LNCaP clone FGC (cell line): ENCODE data around the gene MAD1L1.
"Not testable (repeated sequence)": the region's sequence is repeated elsewhere in the genome, so short reads cannot be mapped to it uniquely, and the experiment has no call there.

Experiments used
- DNase-seq: peaks from one replicate; pipeline ENCODE4 v3.0.0-alpha.2; 2011; ENCODE audit warnings: low read depth
- H3K4me3 ChIP-seq: 2 replicates; pipeline ENCODE4 v1.5.1; 2011; ENCODE audit warnings: mild to moderate bottlenecking, low read depth, low read length, control low read depth
- TF ChIP-seq, protein P1 (sequence below): IDR thresholded peaks from 2 replicates; pipeline ENCODE4 v1.5.1; 2012; ENCODE audit warnings: mild to moderate bottlenecking; ENCODE audit not compliant: control insufficient read depth, insufficient read depth; ENCODE audit errors: extremely low read depth

Gene MAD1L1

DNA sequence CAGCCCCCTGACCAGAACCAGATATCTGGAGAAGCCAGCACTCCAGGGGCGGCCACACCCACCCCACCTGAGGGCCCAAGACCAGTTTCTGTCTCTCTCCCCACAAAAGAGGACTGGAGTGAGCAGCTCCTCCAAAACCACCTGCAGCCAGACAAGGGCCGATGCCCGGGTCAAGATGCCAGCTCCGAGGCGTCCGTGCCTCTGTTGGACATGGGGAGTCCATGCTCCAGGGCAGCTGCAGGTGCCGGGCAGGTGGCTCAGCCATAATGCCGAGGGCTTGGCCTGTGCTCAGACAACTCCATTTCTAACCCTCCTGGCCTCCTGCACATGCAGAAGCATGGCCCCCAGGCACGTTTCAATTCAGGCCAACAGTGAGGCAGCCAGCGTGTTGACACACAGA, 234.6 kb downstream of the MAD1L1 start:
- TF ChIP-seq, protein P1, sequence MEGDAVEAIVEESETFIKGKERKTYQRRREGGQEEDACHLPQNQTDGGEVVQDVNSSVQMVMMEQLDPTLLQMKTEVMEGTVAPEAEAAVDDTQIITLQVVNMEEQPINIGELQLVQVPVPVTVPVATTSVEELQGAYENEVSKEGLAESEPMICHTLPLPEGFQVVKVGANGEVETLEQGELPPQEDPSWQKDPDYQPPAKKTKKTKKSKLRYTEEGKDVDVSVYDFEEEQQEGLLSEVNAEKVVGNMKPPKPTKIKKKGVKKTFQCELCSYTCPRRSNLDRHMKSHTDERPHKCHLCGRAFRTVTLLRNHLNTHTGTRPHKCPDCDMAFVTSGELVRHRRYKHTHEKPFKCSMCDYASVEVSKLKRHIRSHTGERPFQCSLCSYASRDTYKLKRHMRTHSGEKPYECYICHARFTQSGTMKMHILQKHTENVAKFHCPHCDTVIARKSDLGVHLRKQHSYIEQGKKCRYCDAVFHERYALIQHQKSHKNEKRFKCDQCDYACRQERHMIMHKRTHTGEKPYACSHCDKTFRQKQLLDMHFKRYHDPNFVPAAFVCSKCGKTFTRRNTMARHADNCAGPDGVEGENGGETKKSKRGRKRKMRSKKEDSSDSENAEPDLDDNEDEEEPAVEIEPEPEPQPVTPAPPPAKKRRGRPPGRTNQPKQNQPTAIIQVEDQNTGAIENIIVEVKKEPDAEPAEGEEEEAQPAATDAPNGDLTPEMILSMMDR, result no peak
- DNase-seq, result no peak
- H3K4me3 ChIP-seq, result no peak overlapping the region

DNA sequence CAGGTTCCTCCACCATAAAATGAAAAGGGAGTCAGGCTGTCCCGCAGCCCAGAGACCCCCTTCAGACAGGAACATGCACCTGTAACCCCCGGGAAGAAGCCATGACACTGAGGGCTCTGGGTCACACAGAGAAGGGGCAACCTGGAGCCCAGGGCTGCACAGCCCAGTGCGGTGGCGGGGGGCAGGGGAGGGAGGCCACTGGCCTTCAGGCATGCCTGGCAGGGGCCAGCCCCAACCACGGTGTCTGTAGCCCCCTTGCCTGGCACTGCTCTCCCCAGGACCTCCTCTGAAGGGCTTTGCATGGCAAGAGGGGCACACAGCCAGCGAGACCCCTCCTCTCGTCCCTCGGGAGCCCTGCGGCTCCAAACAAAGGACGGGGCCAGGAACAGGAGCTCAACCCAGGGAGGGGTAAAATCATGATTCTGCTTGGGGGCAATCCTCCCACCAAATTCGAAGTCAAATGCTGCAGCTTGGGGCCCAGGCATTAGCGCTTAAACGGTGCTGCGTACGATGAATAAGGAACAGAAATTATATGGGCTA, 235.1 kb downstream of the MAD1L1 start:
- TF ChIP-seq, protein P1, result no peak

DNA sequence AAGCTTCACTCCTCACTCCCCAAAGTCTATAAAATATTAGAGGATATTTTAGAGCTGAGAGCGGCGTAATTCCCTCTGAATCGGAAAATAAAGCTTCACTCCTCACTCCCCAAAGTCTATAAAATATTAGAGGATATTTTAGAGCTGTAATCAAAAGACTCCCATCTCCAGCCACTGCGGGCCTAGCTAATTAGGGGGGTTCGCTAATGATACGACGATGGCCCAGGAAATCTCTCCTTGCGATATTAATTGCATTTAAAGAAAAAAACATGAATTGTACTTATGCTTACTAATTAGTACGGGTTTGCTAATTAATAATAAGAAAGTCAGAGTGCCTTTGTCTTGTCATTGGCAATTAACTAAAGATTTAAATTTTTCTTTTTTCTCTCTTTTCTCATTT, 235.9 kb downstream of the MAD1L1 start:
- DNase-seq, result no peak
- TF ChIP-seq, protein P1, result no peak
- H3K4me3 ChIP-seq, result no peak overlapping the region

More for the DNA sequence above, 235.1 kb downstream of the MAD1L1 start:
- no peak for DNase-seq
- no peak overlapping the region for H3K4me3 ChIP-seq

DNA sequence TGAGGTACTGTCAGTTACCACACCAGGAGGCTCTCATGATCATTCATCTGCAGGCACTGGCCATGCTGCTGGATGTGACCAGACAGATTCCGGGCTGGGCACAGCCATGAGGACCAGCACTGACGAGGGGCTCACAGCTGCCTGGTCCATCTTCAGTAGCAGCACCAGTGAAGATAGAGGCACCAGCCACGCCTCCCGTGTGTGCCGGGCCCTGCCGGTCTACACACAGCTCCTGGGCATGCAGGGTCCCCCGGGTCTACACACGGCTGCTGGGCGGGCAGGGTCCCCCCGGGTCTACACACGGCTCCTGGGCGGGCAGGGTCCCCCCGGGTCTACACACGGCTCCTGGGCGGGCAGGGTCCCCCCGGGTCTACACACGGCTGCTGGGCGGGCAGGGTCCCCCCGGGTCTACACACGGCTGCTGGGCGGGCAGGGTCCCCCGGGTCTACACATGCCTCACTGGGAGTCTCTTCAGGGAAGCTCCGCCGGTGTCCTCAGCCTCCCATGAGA, 236.8 kb downstream of the MAD1L1 start:
- H3K4me3 ChIP-seq, DNase-seq: not testable (repeated sequence)

DNA sequence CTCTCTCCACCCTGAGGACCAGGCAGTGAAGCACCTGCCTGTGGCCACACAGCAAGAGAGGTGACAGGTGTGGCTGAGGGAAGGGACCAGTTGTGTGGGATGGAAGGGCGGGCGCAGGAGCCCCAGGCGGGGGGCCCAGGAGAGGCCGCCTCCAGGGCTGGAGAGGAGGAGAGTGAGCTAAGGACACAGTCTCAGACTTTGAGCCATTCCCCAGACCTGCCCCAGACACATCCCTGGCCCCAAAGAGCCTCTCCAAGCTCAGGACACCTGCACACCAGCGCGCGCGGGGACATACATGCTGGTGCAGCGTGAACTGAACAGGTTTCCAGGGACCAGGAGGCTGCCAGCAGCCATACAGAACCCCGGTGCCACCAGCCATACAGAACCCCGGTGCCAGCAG, 237.3 kb downstream of the MAD1L1 start:
- DNase-seq, result no peak
- no peak overlapping the region for H3K4me3 ChIP-seq
- TF ChIP-seq, protein P1, result no peak

DNA sequence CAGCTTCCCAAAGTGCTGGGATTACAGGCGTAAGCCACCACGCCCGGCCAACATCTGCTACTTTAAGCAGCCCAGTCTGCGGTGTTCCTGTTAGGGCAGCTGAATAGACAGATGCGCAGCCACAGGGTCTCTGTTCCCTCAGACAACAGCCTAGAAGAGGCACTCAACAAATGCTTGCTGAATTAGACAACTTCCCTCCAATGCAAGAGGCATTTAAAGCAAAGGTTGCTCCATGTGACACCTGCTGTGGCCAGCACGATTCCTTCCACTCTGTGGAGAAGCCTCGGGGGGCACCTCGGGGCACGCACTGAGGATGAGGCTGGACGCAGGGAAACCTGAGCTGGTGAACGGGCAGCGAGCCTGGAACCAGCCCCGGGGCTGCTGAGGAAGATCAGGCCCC, 237.8 kb downstream of the MAD1L1 start:
- DNase-seq, result no peak
- TF ChIP-seq, protein P1, result no peak
- no peak overlapping the region for H3K4me3 ChIP-seq

- TF ChIP-seq, protein P1, result no peak
- H3K4me3 ChIP-seq, result no peak overlapping the region
Measured at GRCh38 chr7:1993776-1994740, 238.7 kb downstream of the MAD1L1 start.

More at GRCh38 chr7:1993776-1994740, 238.7 kb downstream of the MAD1L1 start:
- no peak for DNase-seq
